Retinal pigment epithelial cell (primary cell): Measurements from ENCODE around the gene ARHGEF18.

Experiments
- DNase-seq: peaks from one replicate; pipeline ENCODE4 v3.0.0-alpha.2; 2010; ENCODE audit warnings: low read depth
- H3K4me3 ChIP-seq: 2 replicates; pipeline ENCODE4 v1.5.1; 2011; ENCODE audit warnings: mild to moderate bottlenecking, low read length, control low read depth, moderate library complexity
- TF ChIP-seq, protein P1 (sequence below): conservative IDR thresholded peaks from 2 replicates; pipeline ENCODE4 v1.5.1; 2011; ENCODE audit warnings: low read depth, low read length, control low read depth, inconsistent platforms

Gene ARHGEF18

DNA sequence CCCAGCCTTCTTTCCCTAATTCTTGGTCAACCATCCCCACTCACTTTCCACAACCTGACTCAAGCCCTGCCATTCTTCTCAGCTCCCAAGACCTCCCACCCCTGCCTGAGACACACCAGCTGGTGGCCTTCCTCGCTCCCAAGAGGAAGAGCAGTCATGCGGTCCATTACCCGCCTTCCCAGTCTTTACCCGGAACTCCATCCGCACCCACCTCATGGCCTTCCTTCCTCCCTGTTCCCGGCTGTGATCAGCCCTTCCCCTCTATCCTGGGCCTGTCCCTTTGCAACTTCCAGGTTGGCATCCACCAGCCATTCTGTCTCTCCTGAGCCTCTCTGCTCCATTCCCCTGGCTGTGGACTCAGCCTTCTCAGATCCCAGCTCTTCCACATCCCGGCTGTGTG is 35.9 kb upstream of the ARHGEF18 start:
- DNase-seq = no peak
- TF ChIP-seq, protein P1, sequence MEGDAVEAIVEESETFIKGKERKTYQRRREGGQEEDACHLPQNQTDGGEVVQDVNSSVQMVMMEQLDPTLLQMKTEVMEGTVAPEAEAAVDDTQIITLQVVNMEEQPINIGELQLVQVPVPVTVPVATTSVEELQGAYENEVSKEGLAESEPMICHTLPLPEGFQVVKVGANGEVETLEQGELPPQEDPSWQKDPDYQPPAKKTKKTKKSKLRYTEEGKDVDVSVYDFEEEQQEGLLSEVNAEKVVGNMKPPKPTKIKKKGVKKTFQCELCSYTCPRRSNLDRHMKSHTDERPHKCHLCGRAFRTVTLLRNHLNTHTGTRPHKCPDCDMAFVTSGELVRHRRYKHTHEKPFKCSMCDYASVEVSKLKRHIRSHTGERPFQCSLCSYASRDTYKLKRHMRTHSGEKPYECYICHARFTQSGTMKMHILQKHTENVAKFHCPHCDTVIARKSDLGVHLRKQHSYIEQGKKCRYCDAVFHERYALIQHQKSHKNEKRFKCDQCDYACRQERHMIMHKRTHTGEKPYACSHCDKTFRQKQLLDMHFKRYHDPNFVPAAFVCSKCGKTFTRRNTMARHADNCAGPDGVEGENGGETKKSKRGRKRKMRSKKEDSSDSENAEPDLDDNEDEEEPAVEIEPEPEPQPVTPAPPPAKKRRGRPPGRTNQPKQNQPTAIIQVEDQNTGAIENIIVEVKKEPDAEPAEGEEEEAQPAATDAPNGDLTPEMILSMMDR = no peak
- H3K4me3 ChIP-seq = no peak overlapping the region

GRCh38 chr19:7318176-7318575 is 30.6 kb upstream of the ARHGEF18 start:
- TF ChIP-seq, protein P1 = no peak
- H3K4me3 ChIP-seq = no peak overlapping the region
- DNase-seq = no peak

- DNase-seq = no peak
- TF ChIP-seq, protein P1 = peak; percentile 41
- no peak overlapping the region for H3K4me3 ChIP-seq
These were observed 22.4 kb upstream of the ARHGEF18 start for GRCh38 chr19:7326105-7326877.

GRCh38 chr19:7327802-7328201 is 20.9 kb upstream of the ARHGEF18 start:
- DNase-seq = no peak
- TF ChIP-seq, protein P1 = no peak
- no peak overlapping the region for H3K4me3 ChIP-seq

DNA sequence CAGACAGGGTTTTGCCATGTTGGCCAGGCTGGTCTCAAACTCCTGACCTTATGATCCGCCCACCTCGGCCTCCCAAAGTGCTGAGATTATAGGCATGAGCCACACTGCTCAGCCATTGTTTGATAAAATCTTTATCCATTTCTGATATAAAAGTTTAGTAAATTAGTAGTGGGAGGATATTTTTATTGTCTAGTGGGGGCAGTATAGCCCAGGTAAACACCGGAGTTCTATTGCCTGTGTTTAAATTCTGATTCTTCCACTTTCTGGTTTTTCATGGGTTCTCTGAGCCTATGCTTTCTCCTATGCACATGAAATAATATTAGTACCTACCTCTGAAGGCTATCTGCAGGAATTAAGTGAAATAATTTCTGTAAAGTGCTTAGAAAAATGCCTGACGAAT is 20.1 kb upstream of the ARHGEF18 start:
- no peak for DNase-seq
- TF ChIP-seq, protein P1 = no peak
- H3K4me3 ChIP-seq = no peak overlapping the region

DNA sequence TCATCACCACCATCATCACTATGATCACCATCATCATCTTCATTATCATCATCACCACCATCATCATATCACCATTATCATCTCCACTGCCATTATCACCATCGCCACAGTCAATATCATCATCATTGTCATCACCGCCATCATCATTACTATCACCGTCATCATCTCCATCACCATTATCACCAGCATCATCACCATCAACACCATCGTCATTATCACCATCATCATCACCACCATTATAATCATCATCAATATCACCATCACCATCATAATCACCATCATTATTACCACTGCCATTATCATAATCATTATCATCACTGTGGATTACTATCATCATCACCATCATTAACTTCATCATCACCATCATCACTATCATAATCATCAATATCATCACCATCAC is 17.3 kb upstream of the ARHGEF18 start:
- TF ChIP-seq, protein P1 = no peak
- H3K4me3 ChIP-seq = no peak overlapping the region
- DNase-seq = no peak

DNA sequence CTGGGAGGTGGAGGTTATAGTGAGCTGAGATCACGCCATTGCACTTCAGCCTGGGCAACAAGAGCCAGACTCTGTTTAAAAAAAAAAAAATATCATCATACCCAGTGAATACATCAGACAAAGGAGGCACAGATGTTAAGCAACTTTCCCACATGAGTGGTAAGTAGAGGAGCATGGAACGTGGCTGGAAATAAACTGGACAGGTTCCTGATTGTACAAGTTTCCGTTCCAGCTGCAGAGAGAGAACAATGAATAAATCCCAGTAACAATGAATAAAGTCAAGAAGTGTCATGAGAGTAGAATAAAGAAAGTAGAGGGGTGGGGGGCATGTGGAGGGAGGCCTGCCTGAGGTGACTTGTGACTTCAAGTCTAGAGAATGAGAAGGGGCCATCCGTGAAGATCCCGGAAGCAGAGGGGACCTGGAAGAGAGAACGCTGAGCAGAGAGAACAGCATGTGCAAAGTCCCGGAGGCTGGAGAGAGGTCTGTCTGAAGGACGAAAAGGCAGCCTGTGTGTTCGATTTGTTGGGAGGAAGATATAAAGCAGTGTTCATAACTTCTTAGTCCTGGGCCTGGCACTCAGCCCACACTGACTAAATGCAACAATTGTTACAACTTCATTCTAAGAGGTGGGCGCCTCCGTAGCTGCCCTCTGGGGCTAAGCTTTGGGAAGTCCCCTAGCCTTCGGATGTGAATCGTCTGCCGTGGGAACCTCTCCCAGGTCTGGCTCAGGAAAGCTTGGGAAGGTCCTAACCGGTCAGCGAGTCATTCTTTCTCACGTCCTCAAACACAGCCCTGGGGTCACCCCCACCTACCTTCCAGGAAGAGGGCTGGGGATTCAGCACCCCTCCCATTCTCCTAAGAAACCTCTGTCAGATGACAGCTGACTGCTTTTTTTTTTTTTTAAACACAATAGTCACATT is 15.3 kb upstream of the ARHGEF18 start:
- H3K4me3 ChIP-seq = no peak overlapping the region
- TF ChIP-seq, protein P1 = no peak
- DNase-seq = no peak
